Heart left ventricle (tissue), 13 donors: ENCODE data around the gene USP54.

Experiments used
- CTCF ChIP-seq, 12 donors: fragments of 200-600 bp; sonication (generic) in 4 of 12; IDR thresholded peaks; one replicate each; pipeline versions ENCODE4 v1.5.0 to v1.8.0; 2018 to 2022; ENCODE audit warnings: antibody characterized with exemption in 12 of 12, mild to moderate bottlenecking in 5 of 12
- POLR2A ChIP-seq, 2 donors: fragments of 450-650 bp; IDR thresholded peaks; one replicate each; pipeline ENCODE4 v1.6.1; 2017; ENCODE audit warnings: antibody characterized with exemption in 2 of 2, mild to moderate bottlenecking in 2 of 2, moderate library complexity in 2 of 2
- donor health status: ischemic (EF 13 %, LVEDD 7.1; RV severe dilation, severe dysfunction).
- donor health status: DM: no; HTN: yes; CAD: no.
- donor health status: DM: no; HTN: no; CAD: no.
- donor health status: ischemic (EF 25% LVEDD 6.9; RV normal size, moderate dysfunction).
- donor health status: ischemic (EF 25% LVEDD 5.7; RV mildly dilated, moderate dysfunction).
- donor health status: ischemic (EF 35%, LVEDD 5.7; RV mildly dilated, moderate dysfunction).
- donor health status: nonischemic (EF 11% LVEDD 7.7; RV severe dilation, severe dysfunction).
- donor health status: DM: yes; HTN: yes; CAD: no.
- donor health status: PGD.
- donor health status: ischemic (EF 29% LVEDD 5.4; RV normal size, mild dysfunction).
- donor health status: nonischemic (EF 23%, LVEDD 6.1; RV moderate dilation, normal function).

GRCh38 chr10:73601486-73601921 lies 10.4 kb upstream of the USP54 start:
- TF ChIP-seq CTCF (IDR thresholded peaks at IDR 0.05): no peak
- no peak for TF ChIP-seq POLR2A (IDR thresholded peaks at IDR 0.05)
